Inflammatory macrophage treated with lipopolysaccharide for 1 hour (primary cell): ENCODE measurements around the gene DIO3.

ENCODE experiments used
- DNase-seq, 2 donors: peaks; one replicate each; pipeline ENCODE4 v3.0.0-alpha.2; 2020 to 2022

DIO3 gene

GRCh38 chr14:101584055-101584859 is 23.0 kb downstream of the DIO3 start:
- DNase-seq, result no peak

- no peak for DNase-seq
Measured at GRCh38 chr14:101585211-101585610, 23.9 kb downstream of the DIO3 start.

GRCh38 chr14:101586531-101587430 is 25.5 kb downstream of the DIO3 start:
- DNase-seq, result no peak

GRCh38 chr14:101587441-101587911 is 26.2 kb downstream of the DIO3 start:
- DNase-seq, result no peak

GRCh38 chr14:101588286-101588975 is 27.1 kb downstream of the DIO3 start:
- DNase-seq, result no peak

- DNase-seq, result no peak
Measured at GRCh38 chr14:101588990-101589389, 27.7 kb downstream of the DIO3 start.

- DNase-seq, result no peak
Measured at GRCh38 chr14:101589486-101590015, 28.3 kb downstream of the DIO3 start.

GRCh38 chr14:101590062-101590461 is 28.8 kb downstream of the DIO3 start:
- no peak for DNase-seq

- no peak for DNase-seq
Measured at GRCh38 chr14:101590616-101591015, 29.3 kb downstream of the DIO3 start.

- DNase-seq, result no peak
Measured at GRCh38 chr14:101591121-101591520, 29.8 kb downstream of the DIO3 start.

GRCh38 chr14:101591582-101591981 is 30.3 kb downstream of the DIO3 start:
- DNase-seq, result no peak

GRCh38 chr14:101593411-101594238 is 32.3 kb downstream of the DIO3 start:
- DNase-seq, result peak in 1 of 2 donors; percentile 1

- no peak for DNase-seq
Measured at GRCh38 chr14:101594511-101595148, 33.3 kb downstream of the DIO3 start.

GRCh38 chr14:101595349-101595748 is 34.1 kb downstream of the DIO3 start:
- no peak for DNase-seq

GRCh38 chr14:101595887-101596721 is 34.8 kb downstream of the DIO3 start:
- DNase-seq, result no peak

GRCh38 chr14:101596742-101597141 is 35.4 kb downstream of the DIO3 start:
- no peak for DNase-seq

- no peak for DNase-seq
Measured at GRCh38 chr14:101598159-101598558, 36.9 kb downstream of the DIO3 start.

- no peak for DNase-seq
Measured at GRCh38 chr14:101598571-101599233, 37.4 kb downstream of the DIO3 start.

GRCh38 chr14:101599234-101599885 is 38.1 kb downstream of the DIO3 start:
- DNase-seq, result no peak
